ENCODE data around the gene TRDMT1.

TRDMT1 gene

GRCh38 chr10:17241611-17242333 lies 40.3 kb upstream of the TRDMT1 start:
- no peak for TF ChIP-seq CTCF (IDR thresholded peaks at IDR 0.05; ENCODE audit: extremely low read depth, insufficient read depth, missing control alignments)
- DNase-seq (ENCODE audit: low spot score): no peak
- in situ Hi-C loops (cut with MboI; ENCODE audit: low pct_unique_long_range_greater_than_20kb, low sequenced_read_pairs, unreplicated experiment): no loop called here

GRCh38 chr10:17240616-17241015 lies 39.1 kb upstream of the TRDMT1 start:
- no peak for DNase-seq (ENCODE audit: low spot score)
- no peak for TF ChIP-seq CTCF (IDR thresholded peaks at IDR 0.05; ENCODE audit: extremely low read depth, insufficient read depth, missing control alignments)
- in situ Hi-C loops (cut with MboI; ENCODE audit: low pct_unique_long_range_greater_than_20kb, low sequenced_read_pairs, unreplicated experiment): no loop called here

- no peak for DNase-seq (ENCODE audit: low spot score)
- TF ChIP-seq CTCF (IDR thresholded peaks at IDR 0.05; ENCODE audit: extremely low read depth, insufficient read depth, missing control alignments): no peak
- in situ Hi-C loops (cut with MboI; ENCODE audit: low pct_unique_long_range_greater_than_20kb, low sequenced_read_pairs, unreplicated experiment): no loop called here
Measured at GRCh38 chr10:17240096-17240495, 38.6 kb upstream of the TRDMT1 start.

GRCh38 chr10:17239345-17240085 lies 38.0 kb upstream of the TRDMT1 start:
- in situ Hi-C loops (cut with MboI; ENCODE audit: low pct_unique_long_range_greater_than_20kb, low sequenced_read_pairs, unreplicated experiment): no loop called here
- no peak for DNase-seq (ENCODE audit: low spot score)
- TF ChIP-seq CTCF (IDR thresholded peaks at IDR 0.05; ENCODE audit: extremely low read depth, insufficient read depth, missing control alignments): no peak

GRCh38 chr10:17238445-17239291 lies 37.2 kb upstream of the TRDMT1 start:
- DNase-seq (ENCODE audit: low spot score): no peak
- in situ Hi-C loops (cut with MboI; ENCODE audit: low pct_unique_long_range_greater_than_20kb, low sequenced_read_pairs, unreplicated experiment): no loop called here
- no peak for TF ChIP-seq CTCF (IDR thresholded peaks at IDR 0.05; ENCODE audit: extremely low read depth, insufficient read depth, missing control alignments)

GRCh38 chr10:17237915-17238444 lies 36.5 kb upstream of the TRDMT1 start:
- no peak for TF ChIP-seq CTCF (IDR thresholded peaks at IDR 0.05; ENCODE audit: extremely low read depth, insufficient read depth, missing control alignments)
- no peak for DNase-seq (ENCODE audit: low spot score)
- in situ Hi-C loops (cut with MboI; ENCODE audit: low pct_unique_long_range_greater_than_20kb, low sequenced_read_pairs, unreplicated experiment): no loop called here

All from GM13977 (cell line).